Measurements from ENCODE around the gene FZD1. TPM values are rescaled to one million over a fixed set of nuclear protein-coding genes. Genes with fewer than 3 reads are reported as not detected.

Gene FZD1
- total RNA-seq, 1 experiment from 2014 or later, result 2.8 TPM

GRCh38 chr7:91239772-91240171 is 24.5 kb upstream of the FZD1 start:
- DNase-seq, result no peak
- intact Hi-C loops (cut with micrococcal nuclease; ENCODE audit: unreplicated experiment), result no loop called here
- TF ChIP-seq EZH2 (IDR thresholded peaks at IDR 0.05; ENCODE audit: low read depth), result no peak
- Histone ChIP-seq H3K9me2 (ENCODE audit: insufficient read depth) (no peaks in the 10 kb centered on the region), H3K27me3 (ENCODE audit: insufficient read depth, low read depth) (no peaks in the 10 kb centered on the region), H4K20me1 (ENCODE audit: insufficient read depth) (no peaks in the 10 kb centered on the region), H3K4me1 (replicated peaks; ENCODE audit: insufficient read depth) (no peaks in the 10 kb centered on the region), H3K4me3 (no peak overlapping the region), H3K9me3 (ENCODE audit: insufficient read depth, low read depth) (no peaks in the 10 kb centered on the region), H3K79me2 (ENCODE audit: low read depth) (no peaks in the 10 kb centered on the region), H3K27ac (no peak overlapping the region), H3K36me3 (ENCODE audit: low read depth) (no peaks in the 10 kb centered on the region), H2AFZ (no peak overlapping the region), H3F3A (ENCODE audit: insufficient read depth, low read depth) (no peaks in the 10 kb centered on the region), H3K4me2 (no peak overlapping the region)
- no TSS peak for BruUV-seq (replicated peaks)
- POLR2A ChIA-PET (ENCODE audit: unreplicated experiment), result no interaction called here
- CTCF ChIA-PET, result no interaction called here

DNA sequence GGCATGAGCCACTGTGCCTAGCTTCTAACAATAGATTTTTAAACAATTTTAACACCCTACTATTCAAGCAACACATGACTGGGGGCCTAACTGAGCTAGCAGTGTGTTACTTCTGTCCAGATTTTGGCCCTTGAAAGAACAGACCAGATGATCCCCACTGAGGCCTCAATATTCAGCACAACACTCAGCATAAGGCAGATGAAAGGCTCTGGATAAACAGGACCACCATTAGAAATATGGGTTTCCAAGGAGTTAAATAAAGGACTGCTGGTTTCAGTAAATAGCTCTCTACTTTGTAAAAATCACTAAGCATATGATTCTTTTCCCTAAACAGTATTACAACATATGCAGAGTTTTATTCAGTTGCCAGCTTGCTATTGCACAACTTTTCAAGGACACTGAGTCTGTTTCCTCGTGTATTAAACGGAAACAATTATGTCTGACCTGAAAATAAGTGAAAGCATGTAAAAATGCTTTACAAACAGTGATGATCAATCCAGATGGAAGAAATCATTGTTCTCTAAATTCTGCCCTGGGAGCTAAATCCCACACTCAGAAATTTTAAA is 23.8 kb upstream of the FZD1 start:
- POLR2A ChIA-PET (ENCODE audit: unreplicated experiment), result no interaction called here
- no peak overlapping the region for H3K4me2 ChIP-seq
- intact Hi-C loops (cut with micrococcal nuclease; ENCODE audit: unreplicated experiment), result no loop called here

GRCh38 chr7:91242097-91242844 is 22.0 kb upstream of the FZD1 start:
- TF ChIP-seq EZH2 (IDR thresholded peaks at IDR 0.05; ENCODE audit: low read depth), result no peak
- TF ChIP-seq, protein P1, sequence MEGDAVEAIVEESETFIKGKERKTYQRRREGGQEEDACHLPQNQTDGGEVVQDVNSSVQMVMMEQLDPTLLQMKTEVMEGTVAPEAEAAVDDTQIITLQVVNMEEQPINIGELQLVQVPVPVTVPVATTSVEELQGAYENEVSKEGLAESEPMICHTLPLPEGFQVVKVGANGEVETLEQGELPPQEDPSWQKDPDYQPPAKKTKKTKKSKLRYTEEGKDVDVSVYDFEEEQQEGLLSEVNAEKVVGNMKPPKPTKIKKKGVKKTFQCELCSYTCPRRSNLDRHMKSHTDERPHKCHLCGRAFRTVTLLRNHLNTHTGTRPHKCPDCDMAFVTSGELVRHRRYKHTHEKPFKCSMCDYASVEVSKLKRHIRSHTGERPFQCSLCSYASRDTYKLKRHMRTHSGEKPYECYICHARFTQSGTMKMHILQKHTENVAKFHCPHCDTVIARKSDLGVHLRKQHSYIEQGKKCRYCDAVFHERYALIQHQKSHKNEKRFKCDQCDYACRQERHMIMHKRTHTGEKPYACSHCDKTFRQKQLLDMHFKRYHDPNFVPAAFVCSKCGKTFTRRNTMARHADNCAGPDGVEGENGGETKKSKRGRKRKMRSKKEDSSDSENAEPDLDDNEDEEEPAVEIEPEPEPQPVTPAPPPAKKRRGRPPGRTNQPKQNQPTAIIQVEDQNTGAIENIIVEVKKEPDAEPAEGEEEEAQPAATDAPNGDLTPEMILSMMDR (conservative IDR thresholded peaks at IDR 0.05), result no peak
- peak; percentile 6 to 61 for DNase-seq
- peak overlapping the region; percentile 18; the same call in 1 of the 2 replicates for H3K4me2 ChIP-seq
- no peaks in the 10 kb centered on the region for H3K9me2 ChIP-seq (ENCODE audit: insufficient read depth)
- no peaks in the 10 kb centered on the region for H3K9me3 ChIP-seq (ENCODE audit: insufficient read depth, low read depth)
- H3K79me2 ChIP-seq (ENCODE audit: low read depth), result no peaks in the 10 kb centered on the region
- no peaks in the 10 kb centered on the region for H3K4me1 ChIP-seq (replicated peaks; ENCODE audit: insufficient read depth)
- ChIA-PET CTCF (no interaction called here), POLR2A (ENCODE audit: unreplicated experiment) (no interaction called here)
- no peaks in the 10 kb centered on the region for H4K20me1 ChIP-seq (ENCODE audit: insufficient read depth)
- H3K36me3 ChIP-seq (ENCODE audit: low read depth), result no peaks in the 10 kb centered on the region
- no peaks in the 10 kb centered on the region for H3K27me3 ChIP-seq (ENCODE audit: insufficient read depth, low read depth)
- H3K4me3 ChIP-seq, result no peak overlapping the region
- no peak overlapping the region for H2AFZ ChIP-seq
- BruUV-seq (replicated peaks), result no TSS peak
- no peak overlapping the region for H3K27ac ChIP-seq
- intact Hi-C loops (cut with micrococcal nuclease; ENCODE audit: unreplicated experiment), result no loop called here
- no peaks in the 10 kb centered on the region for H3F3A ChIP-seq (ENCODE audit: insufficient read depth, low read depth)

More for the DNA sequence above, 23.8 kb upstream of the FZD1 start:
- BruUV-seq (replicated peaks), result no TSS peak
- Histone ChIP-seq H3K9me3 (ENCODE audit: insufficient read depth, low read depth) (no peaks in the 10 kb centered on the region), H3K36me3 (ENCODE audit: low read depth) (no peaks in the 10 kb centered on the region), H3K4me1 (replicated peaks; ENCODE audit: insufficient read depth) (no peaks in the 10 kb centered on the region), H3K9me2 (ENCODE audit: insufficient read depth) (no peaks in the 10 kb centered on the region), H3F3A (ENCODE audit: insufficient read depth, low read depth) (no peaks in the 10 kb centered on the region), H3K79me2 (ENCODE audit: low read depth) (no peaks in the 10 kb centered on the region), H2AFZ (no peak overlapping the region), H3K27me3 (ENCODE audit: insufficient read depth, low read depth) (no peaks in the 10 kb centered on the region), H3K4me3 (no peak overlapping the region), H3K27ac (no peak overlapping the region), H4K20me1 (ENCODE audit: insufficient read depth) (no peaks in the 10 kb centered on the region)
- TF ChIP-seq EZH2 (IDR thresholded peaks at IDR 0.05; ENCODE audit: low read depth), result no peak
- TF ChIP-seq, protein P1 (conservative IDR thresholded peaks at IDR 0.05), result no peak
- CTCF ChIA-PET, result no interaction called here
- no peak for DNase-seq

Measured in PC-9 (cell line).